B cell (primary cell): ENCODE data around the gene STAMBP.

Experiments used
- EZH2 ChIP-seq: IDR thresholded peaks from 2 replicates; pipeline ENCODE4 v1.6.1; 2012; ENCODE audit warnings: borderline replicate concordance, low read depth, mild to moderate bottlenecking, moderate library complexity, low read length; ENCODE audit not compliant: insufficient read depth, poor library complexity, severe bottlenecking
- TF ChIP-seq, protein P1 (sequence below): fragments of 200-600 bp; IDR thresholded peaks from one replicate; pipeline ENCODE4 v1.8.0; 2022; ENCODE audit warnings: antibody characterized with exemption, mild to moderate bottlenecking

GRCh38 chr2:73837847-73838585 is 9.3 kb downstream of the STAMBP start:
- TF ChIP-seq, protein P1, sequence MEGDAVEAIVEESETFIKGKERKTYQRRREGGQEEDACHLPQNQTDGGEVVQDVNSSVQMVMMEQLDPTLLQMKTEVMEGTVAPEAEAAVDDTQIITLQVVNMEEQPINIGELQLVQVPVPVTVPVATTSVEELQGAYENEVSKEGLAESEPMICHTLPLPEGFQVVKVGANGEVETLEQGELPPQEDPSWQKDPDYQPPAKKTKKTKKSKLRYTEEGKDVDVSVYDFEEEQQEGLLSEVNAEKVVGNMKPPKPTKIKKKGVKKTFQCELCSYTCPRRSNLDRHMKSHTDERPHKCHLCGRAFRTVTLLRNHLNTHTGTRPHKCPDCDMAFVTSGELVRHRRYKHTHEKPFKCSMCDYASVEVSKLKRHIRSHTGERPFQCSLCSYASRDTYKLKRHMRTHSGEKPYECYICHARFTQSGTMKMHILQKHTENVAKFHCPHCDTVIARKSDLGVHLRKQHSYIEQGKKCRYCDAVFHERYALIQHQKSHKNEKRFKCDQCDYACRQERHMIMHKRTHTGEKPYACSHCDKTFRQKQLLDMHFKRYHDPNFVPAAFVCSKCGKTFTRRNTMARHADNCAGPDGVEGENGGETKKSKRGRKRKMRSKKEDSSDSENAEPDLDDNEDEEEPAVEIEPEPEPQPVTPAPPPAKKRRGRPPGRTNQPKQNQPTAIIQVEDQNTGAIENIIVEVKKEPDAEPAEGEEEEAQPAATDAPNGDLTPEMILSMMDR = no peak
- TF ChIP-seq EZH2 = no peak
